Measurements from ENCODE around the gene ARHGAP10.

Gene ARHGAP10

DNA sequence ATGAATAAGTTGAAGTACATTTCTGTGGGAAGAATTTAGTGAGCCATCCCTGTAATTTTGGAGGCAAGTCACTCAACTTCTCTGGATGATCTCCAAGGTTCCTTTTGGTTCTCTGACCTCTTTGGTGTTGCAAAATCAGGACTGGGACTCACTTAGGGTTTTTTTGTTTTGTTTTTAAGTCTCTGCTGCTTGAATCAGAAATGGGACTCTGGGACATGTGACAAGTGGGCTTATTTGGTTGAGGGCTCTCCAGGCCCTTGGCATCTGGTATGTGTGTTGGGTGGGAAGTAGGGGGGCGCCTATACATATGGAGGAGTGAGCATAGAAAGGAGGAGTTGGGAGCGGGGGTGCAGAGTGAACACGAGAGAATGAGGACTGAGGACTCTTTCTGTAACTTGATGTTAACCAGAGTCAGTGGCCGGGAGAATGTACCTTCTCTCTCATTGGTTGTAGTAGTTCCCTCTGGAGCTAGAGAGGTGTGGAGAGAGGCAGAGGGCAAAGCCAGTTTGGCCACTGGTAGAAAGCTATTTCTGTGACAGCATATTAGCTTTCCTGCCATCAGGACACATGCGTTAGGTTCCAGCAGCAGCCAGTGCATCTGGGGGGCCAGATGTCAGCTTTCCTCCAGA is 1.9 kb downstream of the ARHGAP10 start:
- no peak for DNase-seq

DNA sequence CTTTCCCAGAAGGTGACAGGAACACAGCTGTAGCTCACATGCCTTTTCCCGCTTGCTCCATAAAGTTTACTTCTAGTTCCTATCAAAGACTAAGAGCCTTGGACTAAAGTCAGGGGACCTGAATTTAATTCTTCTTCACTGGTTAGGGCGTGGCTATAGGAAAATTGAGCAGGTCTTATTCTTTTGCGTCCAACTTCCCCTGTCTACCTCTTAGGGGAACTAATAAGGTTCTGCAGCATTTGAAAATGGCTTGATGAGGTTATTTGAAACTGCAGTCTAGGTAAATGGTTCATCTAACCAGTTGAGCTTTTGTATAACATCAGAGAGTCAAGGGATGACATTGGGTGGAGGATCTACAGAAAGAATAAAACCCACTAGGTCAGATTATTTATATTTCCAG is 2.6 kb downstream of the ARHGAP10 start:
- DNase-seq = no peak

DNA sequence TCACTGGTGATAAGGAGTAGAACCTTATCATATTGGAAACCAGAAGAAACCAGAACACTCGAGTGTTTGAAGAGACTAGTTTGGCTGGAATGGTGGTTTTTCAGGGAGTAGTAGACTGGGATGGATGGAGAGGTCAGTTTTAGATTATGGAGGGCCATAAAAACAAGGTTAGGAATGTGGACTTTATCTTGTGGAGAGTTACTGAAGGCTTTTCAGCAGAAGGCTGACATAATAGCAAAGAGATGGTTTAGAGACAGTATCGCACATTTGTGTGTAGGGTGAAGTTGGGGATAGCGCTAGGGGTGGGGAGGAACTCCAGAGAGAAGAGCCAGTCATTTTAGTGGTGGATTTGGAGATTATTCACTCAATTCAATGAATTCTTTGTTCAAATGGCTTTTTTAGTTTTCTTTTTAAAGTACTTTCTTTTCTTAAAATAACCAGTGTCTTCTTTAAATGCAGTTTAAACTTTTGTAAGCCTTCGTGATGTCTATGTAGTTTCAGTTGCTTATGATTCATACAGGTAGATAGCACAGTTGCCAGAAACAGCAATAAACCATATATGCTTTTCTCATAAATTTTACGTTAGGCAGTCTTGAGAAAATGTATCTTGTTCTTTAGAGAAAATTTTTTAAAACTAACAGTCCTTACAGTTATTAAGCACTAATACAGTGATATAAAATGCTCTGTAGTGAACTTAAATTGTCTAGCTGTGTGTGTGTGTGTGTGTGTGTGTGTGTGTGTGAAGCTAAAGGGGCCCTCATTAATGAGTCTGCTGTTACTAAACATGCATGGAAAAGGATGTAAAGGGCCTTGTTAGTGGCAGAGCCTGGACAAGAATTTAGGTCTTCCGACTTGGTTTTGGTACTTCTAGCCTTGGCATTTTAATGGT is 3.8 kb downstream of the ARHGAP10 start:
- DNase-seq = no peak

DNA sequence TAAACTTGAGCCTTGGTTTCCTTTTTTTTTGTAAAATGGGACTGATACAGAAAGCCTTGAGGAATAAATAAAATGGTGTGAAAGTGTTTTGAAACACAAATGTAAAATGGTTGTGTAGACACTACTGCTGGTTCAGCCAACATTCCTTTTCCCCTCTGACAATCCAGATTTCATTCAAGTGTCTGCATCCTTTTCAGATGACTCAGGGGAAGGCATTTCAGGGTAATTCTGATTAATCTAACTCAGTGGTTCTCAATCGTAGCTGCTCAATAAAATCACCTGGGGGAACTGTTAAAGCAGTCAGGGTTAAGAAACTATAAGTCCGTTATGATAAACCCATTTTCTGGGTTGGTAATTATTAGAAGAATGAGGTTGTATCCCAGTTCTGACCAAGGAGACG is 4.6 kb downstream of the ARHGAP10 start:
- no peak for DNase-seq

DNA sequence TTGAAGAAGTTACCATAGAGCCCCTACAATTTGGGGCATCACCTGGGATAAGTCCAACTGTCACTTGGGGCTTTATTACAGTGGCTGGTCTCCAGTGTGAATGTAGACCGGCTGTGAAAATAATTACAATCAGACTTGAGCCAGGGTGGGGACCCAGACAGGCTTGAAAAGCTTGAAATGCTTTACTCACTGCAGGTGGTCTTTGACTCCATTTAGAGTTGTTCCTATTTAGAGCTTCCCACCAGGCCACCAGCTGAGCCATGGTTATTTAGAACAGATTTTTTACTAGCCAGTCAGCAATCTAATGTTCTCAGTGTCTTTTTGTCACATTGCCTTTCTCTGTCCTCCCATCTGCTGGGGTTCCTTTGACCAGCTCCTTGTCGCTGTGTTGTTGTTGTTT is 5.7 kb downstream of the ARHGAP10 start:
- DNase-seq = no peak

DNA sequence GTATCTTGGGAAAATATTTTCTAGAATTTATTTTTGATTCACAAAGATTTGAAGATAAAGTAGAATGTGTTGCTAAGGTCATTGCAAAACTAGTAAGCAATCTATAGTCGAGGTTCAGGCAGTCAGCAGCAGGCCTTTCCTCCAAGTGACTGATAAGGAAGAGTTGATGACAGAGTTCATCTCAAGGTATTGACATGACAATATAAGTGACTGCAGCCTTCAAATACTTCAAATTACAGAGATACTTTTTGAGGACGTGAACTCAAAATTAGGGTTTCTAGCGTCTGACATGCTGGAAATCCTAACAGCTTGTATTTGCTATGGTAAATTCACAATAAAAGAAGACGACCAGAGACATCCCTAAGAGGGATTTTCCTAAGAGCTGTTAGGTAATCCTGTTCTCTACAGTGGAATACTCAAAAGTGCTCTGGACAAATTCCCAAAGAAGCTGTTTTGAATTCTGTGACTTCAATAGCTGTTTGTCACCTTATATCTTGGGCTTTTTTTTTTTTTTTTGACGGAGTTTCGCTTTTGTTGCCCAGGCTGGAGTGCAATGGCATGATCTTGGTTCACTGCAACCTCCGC is 7.4 kb downstream of the ARHGAP10 start:
- DNase-seq = no peak

DNA sequence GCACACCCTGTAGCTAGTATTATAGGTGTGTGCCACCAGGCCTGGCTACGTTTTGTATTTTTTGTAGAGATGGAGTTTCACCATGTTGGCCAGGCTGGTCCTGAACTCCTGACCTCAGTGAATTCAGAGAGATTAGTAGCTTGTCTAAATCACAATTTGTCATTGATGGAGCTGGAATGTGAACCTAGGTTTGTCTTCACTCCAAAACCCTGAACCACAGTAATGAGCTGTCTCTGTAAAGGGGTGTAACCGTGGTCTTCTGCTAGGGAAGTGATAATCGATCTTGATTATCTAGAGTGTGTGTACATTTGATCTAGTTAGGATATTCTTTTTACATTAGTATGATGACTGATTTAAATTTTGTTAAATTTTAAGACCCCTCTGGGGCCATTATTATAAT is 8.3 kb downstream of the ARHGAP10 start:
- DNase-seq = no peak

DNA sequence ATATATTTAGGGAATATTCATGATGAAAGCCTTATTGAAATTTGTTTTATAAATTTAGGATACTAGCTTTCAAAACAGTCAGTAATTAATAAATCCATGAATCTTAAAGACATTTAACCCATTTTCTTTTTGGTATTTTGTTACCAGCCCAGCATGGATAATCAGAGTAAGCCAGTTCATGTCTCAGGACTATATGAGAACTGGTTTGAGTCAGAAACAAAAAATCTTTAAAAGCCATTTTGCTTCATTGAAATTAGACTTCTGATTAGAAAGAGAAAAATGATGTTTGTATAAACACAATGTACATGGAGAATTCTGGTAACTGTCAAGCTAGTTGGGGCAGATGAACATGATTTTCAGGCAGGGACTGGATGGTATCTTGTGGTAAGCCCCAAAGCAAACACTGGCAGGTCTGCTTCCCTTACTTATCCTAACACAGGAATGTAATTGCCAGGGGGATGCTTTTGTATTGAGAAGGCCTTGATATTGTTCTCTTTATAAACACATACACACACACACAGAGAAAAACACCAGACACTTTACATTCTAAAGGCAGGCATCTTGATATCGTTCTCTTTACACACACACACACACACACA is 9.4 kb downstream of the ARHGAP10 start:
- DNase-seq = no peak

DNA sequence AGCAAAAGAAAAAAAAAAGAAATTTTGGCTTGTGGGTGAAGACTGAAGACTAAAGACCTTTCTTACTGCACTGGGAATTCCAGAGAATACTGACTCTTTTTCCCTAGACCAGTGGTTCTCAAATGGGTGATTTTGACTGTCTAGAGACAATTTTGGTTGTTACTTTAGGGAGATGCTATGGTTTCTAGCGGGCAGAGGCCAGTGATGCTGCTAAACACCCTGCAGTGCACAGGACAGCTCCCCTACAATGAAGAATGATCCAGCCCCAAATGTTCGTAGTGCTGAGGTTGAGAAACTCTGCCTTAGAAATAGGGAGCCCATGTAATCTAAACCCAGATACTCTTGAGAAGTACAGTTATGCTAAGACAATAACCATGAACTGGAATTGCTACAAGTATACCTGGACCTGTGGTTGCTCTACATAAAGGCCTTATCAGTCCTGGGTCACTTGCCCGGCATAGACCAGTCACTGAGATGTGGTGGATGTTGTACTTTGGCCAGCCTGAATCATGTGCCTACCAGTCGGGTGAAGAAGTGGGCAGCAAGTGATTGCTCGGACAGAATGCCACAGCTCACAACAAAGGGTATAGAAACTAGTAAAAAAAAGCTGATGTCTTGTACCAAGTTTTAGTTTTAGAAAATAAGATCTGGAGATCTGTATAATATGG is 16.0 kb downstream of the ARHGAP10 start:
- no peak for DNase-seq

DNA sequence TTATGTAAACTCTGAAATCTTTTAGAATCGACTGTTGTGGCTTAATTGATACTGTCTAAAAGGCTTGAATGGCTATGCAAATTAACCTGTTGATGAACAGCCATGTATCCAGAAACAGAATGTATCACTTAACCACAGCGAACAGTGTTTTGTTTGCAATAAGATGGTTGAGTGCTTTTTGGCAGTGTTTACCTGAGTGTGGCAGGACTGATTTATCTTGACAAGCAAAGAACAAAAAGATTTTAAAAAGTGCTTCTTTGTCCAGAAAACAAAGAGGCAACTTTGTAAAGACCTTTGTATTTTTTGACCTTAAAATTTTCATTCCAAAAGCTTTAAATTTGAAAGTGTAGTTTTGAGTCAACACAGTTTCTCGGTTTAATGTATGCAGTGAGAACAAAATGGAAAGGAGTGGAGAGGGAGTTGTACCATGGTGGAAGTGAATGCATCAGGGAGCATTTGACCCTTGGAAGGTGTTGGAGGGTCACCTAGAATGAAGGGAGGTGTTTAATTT is 18.0 kb downstream of the ARHGAP10 start:
- no peak for DNase-seq

DNA sequence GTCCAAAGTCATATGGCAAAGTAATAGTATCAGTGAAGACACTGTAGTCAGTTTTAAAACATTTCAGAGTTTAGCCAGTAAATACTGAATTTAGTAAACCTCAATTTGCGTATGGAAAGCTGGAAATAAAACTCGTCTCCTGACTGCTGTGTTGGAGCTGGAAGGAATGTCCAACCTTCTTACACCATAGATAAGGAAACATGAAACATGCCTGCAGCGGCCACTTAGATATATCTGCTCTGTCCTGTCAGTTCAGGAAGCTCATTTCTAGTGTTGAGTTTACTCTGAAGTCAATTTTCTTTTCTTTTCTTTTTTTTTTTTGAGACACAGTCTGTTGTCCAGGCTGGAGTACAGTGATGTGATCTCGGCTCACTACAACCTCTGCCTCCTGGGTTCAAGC is 21.2 kb downstream of the ARHGAP10 start:
- no peak for DNase-seq

DNA sequence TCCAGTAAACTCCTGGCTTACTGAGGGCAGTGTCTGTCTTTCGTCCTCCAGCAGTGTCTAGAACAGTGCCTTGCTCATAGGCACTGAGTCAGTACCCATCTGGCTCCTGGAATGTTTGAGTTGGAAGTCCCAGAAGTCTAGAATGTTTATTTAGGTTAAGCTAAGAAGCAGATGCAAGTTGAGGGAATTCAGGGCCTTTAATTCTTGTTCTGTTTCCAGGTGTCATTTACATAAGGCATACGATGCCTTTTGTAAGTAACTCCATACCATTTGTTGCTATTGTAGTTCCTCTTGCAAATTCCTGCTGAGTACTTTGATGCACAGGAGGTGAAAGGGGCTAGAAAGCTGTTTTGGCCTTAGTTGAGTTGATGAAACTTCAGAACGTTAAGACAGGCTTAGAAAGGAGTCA is 22.2 kb downstream of the ARHGAP10 start:
- no peak for DNase-seq

DNA sequence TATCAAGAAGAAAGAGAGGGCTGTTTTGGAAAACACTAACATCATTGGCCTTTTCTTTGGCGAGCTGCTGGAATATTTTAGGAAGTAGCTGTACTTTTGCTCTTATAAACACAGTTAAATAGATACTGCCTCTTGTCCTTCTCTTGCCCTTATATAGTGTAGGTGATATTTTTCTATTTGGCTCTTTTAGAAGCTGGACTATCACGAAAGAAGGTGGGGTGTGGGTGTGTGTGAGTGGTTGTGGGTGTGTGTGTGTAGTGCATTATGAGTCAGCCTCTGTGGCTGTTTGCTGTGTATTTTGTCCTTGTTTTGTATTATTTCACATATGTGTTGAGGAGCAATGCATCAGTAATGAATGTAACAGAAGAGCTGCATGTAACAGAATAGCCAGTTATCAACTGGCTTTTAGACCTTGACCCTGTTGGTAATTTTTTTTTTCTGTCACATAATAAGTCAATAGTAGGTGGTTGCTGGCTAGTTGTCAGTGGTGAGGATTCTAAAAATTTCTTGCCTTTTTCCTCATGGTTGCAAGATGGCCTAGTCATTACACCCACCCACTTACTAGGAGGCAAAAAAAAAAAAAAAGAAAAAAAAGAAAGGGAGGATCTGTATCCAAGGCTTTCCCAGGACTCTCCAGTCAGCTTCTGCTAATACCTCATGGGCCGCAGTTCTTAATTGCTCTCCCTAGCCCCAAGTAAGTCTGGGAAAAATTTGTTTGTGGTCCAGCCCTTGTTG is 23.8 kb downstream of the ARHGAP10 start:
- DNase-seq = no peak

DNA sequence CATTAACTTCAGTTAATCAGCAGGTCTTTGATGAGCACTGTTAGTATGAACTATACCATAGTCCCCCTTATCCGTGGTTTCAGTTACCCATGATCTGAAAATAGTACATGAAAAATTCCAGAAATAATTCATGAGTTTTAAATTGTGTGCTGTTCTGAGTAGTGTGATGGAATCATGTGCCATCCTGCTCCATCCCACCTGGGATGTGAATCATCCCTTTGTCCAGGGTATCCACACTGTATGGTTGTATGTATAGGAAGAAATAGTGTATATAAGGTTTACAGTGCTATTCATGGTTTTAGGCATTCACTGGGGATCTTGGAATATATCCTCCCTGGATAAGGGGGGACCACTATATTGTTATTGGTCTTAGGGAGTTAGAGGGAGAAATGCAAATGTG is 24.5 kb downstream of the ARHGAP10 start:
- DNase-seq = no peak

DNA sequence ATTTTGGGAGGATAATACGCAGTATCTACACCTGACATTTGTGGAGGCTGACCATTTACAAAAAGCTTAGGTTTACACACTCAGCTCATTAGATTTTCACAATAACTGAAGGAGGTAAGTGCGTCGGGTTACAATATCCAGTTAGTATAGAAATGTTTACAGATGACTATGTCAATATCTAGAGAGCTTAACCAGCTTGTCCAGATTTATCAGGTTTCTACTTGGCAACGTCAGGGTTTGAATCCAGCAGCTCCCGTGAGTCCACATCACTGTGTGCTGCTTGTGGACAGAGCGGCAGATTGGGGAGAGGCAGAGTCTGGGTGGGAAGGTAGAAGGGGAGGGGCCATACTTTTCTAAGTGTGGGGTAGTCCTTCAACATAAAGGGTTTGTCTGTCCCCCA is 28.3 kb downstream of the ARHGAP10 start:
- DNase-seq = no peak

DNA sequence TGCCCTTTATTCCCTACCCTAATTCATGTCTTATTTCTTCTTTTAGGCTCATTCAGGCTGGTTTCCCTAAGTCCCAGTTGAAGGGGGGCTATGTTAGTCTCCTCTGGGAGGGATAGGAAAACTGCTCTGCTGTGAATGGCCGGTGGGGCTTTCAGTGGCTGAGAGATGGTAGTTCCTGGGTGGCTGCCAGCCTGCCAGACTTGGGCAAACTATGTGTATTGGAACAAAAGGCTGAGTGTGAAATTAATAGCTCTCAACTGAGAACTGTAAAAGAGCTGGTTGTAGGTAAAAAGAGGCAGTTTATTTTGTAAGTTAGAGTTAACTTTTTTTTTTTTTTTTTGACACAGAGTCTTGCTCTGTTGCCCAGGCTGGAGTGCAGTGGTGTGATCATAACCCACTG is 28.8 kb downstream of the ARHGAP10 start:
- no peak for DNase-seq

DNA sequence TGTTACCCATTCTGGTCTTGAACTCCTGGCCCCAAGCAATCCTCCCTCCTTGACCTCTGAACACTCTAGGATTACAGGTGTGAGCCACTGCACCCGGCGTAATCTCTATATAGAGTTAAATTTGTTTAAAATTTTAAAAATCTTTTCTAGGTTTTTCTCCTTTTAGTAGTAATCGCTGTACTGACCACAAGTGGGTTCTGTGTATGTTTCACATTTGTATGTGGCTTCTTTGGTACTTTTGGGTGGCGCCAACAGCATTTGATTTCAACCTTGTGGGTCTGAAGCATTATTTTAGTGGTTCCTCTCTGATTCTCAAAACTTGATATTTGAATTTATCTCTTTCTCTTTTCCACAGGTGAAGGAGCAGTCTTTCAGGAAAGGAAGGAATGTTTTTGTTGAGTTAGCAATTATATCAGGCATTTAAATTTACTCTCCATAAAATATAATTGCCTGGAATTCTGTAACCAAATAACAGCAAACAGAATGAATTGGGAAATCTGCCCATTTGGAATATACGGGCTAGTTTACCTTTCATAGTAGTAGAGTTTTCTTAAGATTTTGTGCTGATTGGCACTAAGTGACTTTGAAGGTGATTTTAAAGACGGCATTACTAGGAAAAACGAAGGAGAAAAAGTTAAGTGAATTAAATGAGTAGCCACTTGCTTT is 29.5 kb downstream of the ARHGAP10 start:
- no peak for DNase-seq

DNA sequence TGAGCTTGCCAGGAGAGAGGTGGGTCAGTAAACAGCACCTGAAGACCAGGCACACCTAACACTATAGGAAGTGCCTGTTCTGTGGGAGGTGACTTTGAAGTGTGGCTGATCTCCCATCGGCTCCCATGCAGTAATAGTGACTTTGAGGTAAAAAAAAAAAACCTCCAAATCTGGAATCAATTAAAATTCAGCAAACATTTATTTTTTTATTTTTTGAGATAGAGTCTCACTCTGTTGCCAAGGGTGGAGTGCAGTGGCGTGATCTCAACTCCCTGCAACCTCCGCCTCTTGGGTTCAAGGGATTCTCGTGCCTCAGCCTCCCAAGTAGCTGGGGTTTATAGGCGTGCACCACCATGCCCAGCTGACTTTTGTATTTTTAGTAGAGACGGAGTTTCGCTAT is 32.4 kb downstream of the ARHGAP10 start:
- no peak for DNase-seq

DNA sequence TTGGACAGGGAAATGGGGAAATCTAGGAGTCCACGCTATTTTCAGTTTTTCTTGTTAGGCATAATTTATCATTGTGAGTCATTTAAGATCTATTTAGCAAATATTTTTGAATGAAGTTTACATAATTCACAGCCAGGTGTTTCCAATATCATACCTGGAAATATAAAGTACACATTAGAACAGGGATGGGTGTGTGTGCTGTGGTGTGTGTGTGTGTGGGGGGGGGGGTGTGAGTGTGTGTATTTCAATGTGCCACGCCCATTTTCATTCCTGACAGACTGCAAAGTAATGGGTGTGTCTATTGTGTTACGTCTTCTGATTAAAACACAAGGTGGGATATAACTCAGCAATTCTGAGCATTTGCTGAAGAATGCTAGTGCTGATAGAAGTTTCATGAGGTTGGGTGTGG is 33.2 kb downstream of the ARHGAP10 start:
- DNase-seq = no peak

DNA sequence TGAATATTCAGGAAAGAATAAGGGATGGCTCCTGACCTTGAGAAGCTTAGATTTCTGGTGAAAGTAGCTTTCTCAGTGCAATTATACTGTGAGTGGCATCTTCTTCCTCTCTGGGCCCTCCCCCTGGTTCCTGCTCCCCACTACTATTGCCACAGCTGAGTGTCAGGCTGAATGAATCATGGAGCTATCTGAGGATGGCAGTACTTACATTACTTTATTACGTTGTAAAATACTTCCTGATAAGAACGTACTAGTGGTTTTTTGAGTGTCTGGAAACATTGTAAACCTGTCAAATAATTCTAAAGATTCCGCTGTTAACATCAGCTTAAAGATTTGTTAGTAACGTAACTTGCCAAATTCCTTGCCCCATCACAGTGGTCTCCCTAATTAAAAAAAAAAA is 36.2 kb downstream of the ARHGAP10 start:
- DNase-seq = no peak

DNA sequence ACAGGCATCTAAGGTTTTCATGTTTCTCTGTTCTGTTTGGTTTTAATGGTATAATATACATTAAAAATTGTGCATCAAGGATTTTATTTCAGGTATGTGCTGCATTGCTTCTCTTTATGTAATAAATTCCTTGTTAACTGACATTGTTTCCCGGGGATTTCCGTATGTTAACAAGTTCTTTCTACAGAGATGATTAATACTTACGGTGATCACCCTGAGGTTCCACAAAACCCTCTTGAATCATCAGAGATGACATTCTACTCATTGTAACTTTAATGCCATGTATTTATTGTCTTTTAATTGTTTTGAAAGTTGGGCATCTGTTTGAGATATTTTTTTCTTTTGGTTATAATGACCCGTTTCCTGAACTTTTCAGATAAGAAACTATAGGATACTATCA is 37.5 kb downstream of the ARHGAP10 start:
- DNase-seq = no peak

DNA sequence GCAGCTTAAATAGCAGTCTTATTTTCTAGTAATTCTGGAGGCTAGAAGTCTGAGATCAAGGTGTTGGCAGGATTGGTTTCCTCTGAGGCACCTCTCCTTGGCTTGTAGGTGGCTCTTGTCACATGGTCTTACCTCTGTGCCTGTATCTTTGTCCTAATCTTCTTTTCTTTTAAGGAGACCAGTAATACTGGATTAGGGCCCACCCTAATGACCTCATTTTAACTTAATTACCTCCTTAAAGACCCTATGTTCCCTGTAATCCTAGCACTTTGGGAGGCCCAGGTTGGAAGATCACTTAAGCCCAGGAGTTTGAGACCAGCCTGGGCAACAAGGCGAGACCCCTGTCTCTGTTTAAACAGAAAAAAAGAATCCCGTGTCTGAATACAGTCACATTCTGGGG is 38.9 kb downstream of the ARHGAP10 start:
- no peak for DNase-seq
